ENCODE data around the gene DAPK2.
"Not testable (repeated sequence)": the region's sequence is repeated elsewhere in the genome, so short reads cannot be mapped to it uniquely, and the experiment has no call there.

The DAPK2 gene

DNA sequence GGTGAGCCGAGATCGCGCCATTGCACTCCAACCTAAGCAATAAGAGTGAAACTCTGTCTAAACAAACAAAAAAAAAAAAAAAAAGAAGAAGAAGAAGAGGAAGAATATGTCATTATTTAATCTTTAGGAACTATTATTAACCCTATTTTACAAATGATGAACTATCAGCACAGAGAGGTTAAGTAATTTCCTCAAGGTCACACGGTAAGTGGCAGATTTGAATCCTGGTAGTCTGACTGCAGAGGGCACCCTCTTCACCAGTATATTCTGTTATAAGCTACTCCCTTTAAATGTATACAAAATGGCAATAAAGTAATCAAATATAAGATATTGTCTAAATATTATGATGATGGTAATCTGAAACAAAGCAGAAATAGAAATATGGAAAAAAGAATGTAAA, 135.1 kb downstream of the DAPK2 start:
- no peak for DNase-seq

DNA sequence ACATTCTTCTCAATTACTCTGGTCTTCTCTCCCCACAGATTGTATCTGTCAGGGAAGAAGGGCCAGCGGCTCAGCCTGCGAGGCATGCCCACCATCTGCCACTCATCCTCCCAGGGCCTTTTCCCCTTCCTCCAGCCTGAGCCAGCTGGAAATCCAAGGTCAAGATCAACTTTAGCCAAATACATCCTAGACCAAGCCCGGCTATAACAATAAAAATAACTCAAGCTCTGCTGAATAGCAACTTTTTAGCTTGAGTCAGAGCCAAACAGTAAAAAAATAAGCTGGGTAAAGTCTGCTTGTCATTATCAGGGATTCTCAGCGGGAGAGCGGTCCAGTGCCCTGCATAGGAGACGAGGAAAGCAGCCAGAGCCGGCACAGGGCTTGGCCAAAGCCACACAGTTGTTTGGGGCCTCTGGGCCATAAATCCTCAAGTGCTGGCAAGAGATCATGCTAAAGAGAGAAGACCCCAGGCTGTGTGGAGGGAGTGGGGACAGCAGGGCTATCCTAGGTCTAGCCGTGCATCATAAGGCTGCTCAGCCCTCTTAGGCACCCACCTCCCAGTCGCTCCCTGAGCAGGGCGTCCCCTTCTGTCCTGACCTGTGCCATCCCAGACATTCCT, 136.4 kb downstream of the DAPK2 start:
- DNase-seq = no peak

DNA sequence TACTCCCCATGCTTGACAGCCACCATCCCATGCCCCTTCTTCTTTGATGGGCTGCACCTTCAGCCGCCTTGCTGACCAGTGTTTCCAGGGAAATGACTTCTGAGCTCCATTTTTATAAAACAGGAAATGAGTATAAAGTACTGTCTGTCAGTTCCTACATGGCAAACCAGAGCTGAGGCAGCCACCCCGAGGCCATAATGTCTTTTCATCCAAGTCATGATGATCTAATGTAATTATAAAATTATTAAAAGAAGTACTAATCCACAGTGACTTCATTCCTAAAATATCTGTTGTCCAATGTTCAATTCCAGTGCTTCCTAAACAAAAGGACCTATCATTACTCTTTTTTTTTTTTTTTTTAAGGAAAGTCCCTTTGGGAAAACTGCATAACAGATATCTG, 137.3 kb downstream of the DAPK2 start:
- no peak for DNase-seq

DNA sequence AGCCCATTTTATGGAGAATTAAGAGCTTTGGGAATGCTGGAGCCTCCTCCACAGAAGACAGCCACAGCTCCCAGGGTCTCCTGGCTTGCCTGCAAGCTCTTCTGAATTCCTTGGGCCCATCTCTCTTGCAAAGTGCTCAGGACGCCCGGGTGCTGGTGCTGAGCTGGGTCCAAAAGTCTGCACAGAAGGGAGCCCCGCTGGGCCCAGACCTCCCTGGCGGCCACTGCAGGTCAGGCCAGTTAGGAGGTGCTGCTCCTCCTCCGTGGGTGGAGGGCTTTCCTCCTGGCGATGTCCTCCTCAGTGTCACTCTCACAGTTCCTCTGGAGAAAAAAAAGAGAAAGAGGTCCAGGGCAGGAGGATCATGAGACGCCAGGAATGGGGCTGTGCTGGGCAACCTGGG, 138.0 kb downstream of the DAPK2 start:
- no peak for DNase-seq

DNA sequence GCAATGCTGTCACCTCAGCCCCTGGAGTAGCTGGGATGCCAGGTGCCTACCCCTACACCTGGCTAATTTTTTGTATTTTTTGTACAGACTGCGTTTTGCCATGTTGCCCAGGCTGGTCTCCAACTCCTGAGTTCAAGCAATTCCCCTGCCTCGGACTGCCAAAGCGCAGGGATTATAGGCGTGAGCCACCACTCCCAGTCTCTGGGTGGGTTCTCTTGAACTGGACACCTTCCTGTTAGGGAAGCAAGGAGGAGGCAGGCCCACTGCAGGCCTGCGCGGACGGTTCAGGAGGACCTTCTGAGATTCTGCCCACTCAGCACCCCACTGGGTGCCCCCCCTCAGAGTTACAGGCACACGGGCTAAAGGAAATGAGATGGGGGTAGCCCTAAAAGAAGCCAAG, 138.8 kb downstream of the DAPK2 start:
- no peak for DNase-seq

DNA sequence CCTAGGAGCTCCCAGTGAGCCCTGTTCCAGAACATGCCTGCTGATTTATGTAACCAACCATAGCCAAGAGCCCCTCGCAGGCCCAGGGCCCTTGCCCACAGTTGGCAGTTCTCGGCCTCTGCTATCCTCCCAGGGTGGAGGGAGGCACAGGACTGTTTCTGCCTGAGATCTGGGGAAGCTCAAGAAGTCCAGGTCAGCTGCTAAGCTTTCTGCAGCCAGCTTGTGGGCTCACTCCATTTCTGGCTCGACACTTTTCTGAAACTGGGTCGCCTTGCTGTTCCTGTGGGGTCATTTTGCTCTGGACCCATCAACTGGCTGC, 140.1 kb downstream of the DAPK2 start:
- no peak for DNase-seq

GRCh38 chr15:63905558-63906265, 140.6 kb downstream of the DAPK2 start:
- DNase-seq = no peak

DNA sequence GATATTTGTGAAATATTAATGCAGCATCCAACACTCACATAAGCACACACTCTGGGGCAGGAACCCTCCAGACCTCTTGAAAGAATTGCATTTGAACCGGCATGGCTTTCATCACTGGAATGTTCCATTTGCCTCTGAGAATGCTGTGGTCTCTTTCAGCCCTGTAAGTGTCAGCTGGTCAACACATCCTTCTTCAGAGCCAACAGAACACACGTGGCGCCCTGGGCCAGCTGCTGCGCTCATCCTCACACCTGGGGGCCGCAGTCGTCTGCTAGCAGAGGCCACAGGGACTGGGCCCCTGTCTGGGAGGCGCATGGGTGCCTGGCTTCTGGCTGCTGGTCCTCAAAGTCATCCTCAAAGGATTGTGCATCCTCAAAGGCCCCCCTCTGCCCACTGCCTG, 141.2 kb downstream of the DAPK2 start:
- DNase-seq = no peak

GRCh38 chr15:63904042-63904441, 142.2 kb downstream of the DAPK2 start:
- DNase-seq = no peak

DNA sequence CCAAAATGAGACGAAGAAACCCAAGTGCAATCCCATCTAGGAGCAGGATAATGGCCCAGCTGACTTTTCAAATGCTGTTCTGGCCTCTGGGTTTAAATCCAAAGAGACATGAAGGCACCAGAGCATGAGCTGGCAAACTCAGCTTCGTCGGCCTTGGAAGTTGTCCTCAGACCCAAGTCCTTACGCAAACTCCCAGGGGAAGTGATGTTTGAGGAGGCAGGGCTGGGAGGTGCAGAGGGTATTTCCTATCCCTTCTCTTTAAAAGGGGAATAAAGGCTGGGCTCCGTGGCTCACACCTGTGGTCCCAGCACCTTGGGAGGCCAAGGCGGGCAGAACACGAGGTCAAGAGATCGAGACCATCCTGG, 143.6 kb downstream of the DAPK2 start:
- DNase-seq = no peak

DNA sequence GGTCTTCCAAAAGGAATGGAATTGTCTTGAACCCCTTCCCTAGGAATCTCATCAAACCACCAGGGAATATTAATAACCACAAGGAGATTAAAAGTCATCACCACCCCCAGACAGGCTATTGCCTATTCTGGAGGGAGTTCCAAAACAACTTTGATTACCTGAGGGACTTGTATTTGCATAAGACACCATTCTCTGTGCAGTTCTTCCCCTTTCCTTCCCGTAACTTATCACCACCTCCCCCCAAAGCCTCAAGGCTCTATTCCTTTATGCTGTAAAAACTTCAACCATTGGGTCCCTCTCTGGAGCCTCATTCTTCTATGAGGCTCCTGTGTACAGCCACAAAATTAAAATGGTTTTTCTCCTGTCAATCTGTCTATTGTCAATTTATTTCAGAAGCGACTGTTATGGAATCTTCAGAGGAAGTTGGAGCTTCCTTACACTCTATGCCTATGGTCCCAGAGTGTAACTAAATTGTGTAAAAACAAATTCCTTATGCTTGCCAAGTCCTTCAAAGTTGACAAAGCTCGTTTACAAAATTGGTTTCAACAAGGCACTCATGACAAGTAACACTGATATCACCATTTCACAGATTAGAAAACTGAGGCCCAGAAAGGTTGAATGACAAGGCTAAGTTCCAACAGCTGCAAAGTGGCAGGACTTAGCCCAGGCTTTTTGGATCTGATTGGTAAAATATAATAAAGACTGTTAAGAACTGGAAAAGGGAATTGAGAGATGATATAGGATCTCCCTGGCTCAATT, 144.2 kb downstream of the DAPK2 start:
- DNase-seq = no peak

DNA sequence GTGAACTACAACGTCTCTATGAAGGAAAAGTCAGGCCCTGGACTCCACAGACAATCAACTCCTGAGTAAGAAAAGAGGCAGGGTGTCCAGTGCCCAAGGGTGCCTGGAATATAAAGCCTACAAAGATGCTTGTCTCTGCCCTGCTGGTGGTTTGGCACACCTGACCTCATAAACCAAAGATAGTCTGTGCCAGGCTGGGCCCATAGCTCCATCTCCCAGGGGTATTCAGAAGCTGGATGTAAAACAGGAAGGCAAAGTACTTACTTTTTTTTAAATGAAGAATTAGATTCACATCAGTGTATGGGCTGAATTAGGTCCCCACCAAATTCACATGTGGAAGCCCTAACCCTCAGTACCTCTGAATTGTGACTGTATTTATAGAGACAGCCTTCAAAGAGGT, 146.0 kb downstream of the DAPK2 start:
- DNase-seq = no peak

GRCh38 chr15:63899606-63900005, 146.7 kb downstream of the DAPK2 start:
- not testable (repeated sequence) for DNase-seq

DNA sequence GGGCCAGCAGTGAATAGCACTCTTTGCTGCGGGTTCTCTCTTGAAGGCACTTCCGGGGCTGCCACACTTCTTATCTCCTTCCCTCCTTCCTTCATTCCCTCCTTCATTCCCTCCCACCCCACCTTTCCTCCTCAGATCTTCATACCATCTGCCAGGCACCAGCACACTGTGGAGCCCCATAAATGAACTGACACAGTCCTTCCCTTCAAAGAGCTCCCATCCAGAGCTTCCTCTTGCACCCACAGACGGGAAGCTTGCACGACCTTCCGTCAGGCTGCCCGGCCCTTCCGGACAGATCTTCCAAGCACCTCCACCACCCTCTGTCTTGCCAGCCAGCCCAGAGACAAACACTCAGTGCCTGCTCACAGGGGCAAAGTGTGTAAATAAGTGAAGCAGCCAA, 147.1 kb downstream of the DAPK2 start:
- DNase-seq = no peak

DNA sequence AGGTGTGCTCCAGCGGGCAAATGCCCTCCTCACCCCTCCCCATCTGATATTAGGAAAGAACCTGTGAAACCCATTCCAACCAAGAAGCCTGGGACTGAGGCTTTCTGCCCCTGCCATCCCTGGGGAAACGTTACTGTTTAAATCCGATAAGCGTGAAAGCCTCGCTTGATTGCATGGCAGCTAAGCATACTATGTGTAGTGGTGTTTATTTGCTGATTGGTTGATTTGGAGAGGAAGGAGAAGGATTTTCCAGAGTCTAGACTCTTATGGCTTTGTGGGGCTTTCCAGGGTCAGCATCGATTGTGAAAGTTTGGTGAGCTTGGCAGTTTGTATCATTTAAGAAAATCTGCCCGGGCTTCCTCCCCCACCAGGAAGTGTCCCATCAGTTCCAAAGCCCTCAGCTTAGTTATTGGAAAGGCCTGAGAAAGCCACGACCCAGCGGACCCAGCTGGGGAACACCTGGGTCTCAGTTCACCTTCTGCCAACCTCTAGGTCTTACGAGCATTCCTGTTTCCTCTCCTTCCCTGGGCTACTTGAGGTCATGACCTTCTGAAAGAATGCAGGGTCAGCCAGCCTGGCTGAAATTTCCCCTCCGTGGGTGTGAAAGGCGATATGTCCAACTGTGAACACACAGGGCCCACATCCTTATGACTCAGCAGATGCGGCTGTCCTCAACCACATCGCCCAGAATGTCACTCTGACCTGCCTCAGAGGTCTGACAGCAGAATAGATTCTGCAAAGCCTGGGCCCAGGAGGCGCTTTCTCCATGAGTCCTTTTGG, 149.8 kb downstream of the DAPK2 start:
- peak; percentile 29 for DNase-seq

DNA sequence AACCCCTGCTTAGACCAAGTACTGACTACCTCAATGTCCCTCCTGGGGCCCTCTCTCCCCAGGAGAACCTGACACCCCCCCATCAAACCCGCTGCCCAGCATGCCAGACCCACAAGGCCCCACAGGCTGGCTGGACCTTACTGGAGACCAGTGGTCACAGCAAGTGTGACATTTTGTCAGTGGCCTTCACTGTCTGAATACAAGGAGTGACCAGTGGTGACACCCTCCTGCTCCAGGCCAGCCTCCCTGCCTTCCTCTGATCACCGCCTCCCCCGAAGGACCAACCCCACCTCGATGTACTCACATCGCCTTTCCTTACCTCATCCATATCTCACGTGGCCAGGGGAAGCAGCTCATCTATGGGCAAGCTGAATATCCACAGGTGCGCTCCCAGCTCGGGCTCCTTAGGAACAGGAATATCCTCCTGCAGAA, 150.5 kb downstream of the DAPK2 start:
- DNase-seq = no peak

- DNase-seq = no peak
Measured at GRCh38 chr15:63895194-63895593, 151.1 kb downstream of the DAPK2 start.

GRCh38 chr15:63894662-63894949, 151.7 kb downstream of the DAPK2 start:
- no peak for DNase-seq

DNA sequence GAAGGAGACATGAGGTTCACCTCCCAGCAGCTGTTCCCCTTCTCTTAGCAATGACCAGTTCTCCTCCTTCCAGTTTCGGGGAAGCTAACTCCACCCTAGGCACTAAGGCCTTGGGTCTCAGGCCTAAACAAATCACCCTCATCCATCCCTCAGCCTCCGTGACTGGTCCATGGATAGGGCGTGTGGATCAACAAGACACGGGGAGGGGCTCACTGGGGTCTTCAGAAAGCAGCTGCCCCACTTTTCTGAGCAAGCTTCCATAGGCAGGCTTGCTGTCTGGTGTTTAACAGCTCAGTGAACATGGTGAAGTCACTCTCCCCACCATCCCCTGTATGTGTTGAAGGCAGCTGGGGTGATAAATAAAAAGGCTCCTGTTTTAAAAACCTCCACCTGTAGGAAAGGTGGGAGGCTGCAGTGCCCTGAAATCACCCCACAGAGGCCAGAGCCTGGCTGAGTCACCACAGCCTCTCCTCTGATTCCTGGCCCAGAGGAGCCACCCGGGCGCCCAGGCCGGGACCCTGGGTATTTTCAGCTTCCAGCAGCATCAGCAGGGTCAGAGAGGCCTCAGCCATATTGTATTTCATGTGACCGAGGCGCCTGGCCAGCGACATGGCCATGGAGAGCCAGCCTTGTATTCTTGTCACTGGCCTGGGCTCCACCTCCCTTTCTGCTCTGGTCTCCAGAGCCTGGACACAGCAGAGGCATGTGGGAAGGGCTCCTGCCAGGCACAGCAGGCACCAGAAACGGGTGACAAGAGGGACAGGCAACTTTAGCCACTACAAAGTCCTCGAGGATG, 152.2 kb downstream of the DAPK2 start:
- no peak for DNase-seq

- DNase-seq = peak; percentile 83
Measured at GRCh38 chr15:63892794-63893441, 153.4 kb downstream of the DAPK2 start.

DNA sequence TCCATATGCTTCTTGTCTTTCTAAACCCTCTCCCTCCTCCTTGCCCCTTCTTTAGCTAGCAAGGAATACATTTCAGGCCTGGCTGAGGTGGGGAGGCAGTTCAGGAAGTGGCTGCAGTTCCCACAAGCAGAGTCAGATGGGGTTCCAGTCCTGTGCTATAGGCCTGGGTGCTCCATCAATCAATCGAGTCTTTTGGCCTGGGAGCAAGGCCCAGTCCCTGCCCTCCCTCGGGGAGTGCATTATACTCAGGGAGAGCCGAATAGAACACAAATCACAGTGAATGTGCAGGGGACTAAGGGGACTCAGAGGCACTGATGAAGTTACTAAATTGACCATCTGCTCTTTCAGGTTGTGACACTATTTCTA, 154.5 kb downstream of the DAPK2 start:
- DNase-seq = no peak

GRCh38 chr15:63891079-63891767, 155.1 kb downstream of the DAPK2 start:
- peak; percentile 86 for DNase-seq
